Activated CD8-positive, alpha-beta memory T cell treated with anti-CD3 and anti-CD28 coated beads for 1 hour (primary cell): ENCODE results near the gene GADD45GIP1.
"Not testable (repeated sequence)": the region's sequence is repeated elsewhere in the genome, so short reads cannot be mapped to it uniquely, and the experiment has no call there.

Experiments used
- DNase-seq, 2 donors: peaks; one replicate each; pipeline ENCODE4 v3.0.0-alpha.2; 2020; ENCODE audit warnings: low read depth in 1 of 2; ENCODE audit errors: extremely low read depth in 1 of 2

GADD45GIP1 gene

GRCh38 chr19:12990431-12990830, 33.4 kb upstream of the GADD45GIP1 start:
- no peak for DNase-seq

- DNase-seq: no peak
These were observed 30.8 kb upstream of the GADD45GIP1 start for GRCh38 chr19:12987781-12988180.

GRCh38 chr19:12987190-12987589, 30.2 kb upstream of the GADD45GIP1 start:
- DNase-seq: no peak

- no peak for DNase-seq
These were observed 29.7 kb upstream of the GADD45GIP1 start for GRCh38 chr19:12986726-12987125.

- no peak for DNase-seq
These were observed 28.2 kb upstream of the GADD45GIP1 start for GRCh38 chr19:12985049-12985776.

- DNase-seq: no peak
These were observed 27.6 kb upstream of the GADD45GIP1 start for GRCh38 chr19:12984683-12985048.

GRCh38 chr19:12984143-12984627, 27.2 kb upstream of the GADD45GIP1 start:
- DNase-seq: no peak

GRCh38 chr19:12983542-12984142, 26.6 kb upstream of the GADD45GIP1 start:
- DNase-seq: peak; percentile 26 to 75

- no peak for DNase-seq
These were observed 26.1 kb upstream of the GADD45GIP1 start for GRCh38 chr19:12983091-12983490.

- no peak for DNase-seq
These were observed 25.6 kb upstream of the GADD45GIP1 start for GRCh38 chr19:12982648-12983047.

- DNase-seq: no peak
These were observed 23.0 kb upstream of the GADD45GIP1 start for GRCh38 chr19:12979974-12980373.

- DNase-seq: not testable (repeated sequence)
These were observed 19.1 kb upstream of the GADD45GIP1 start for GRCh38 chr19:12976109-12976508.

- no peak for DNase-seq
These were observed 18.3 kb upstream of the GADD45GIP1 start for GRCh38 chr19:12975221-12975741.

- no peak for DNase-seq
These were observed 17.5 kb upstream of the GADD45GIP1 start for GRCh38 chr19:12974301-12975220.

GRCh38 chr19:12973236-12973635, 16.2 kb upstream of the GADD45GIP1 start:
- no peak for DNase-seq

- no peak for DNase-seq
These were observed 13.2 kb upstream of the GADD45GIP1 start for GRCh38 chr19:12970070-12970820.

- DNase-seq: no peak
These were observed 12.4 kb upstream of the GADD45GIP1 start, which contains the start of gene DAND5 for GRCh38 chr19:12969292-12969988. Gene DAND5 (plus strand): TSS chr19:12969576. CDS start chr19:12969661, 85 bp downstream.

- no peak for DNase-seq
These were observed 10.9 kb upstream of the GADD45GIP1 start for GRCh38 chr19:12967907-12968306.

- no peak for DNase-seq
These were observed 8.8 kb upstream of the GADD45GIP1 start for GRCh38 chr19:12965812-12966135.
